ENCODE measurements around the gene ELOVL3. TPM values are rescaled to one million over a fixed set of nuclear protein-coding genes. Genes with fewer than 3 reads are reported as not detected.

The ELOVL3 gene
- total RNA-seq, 2 donors from 2014 or later = 0.24 TPM; not detected in 1

DNA sequence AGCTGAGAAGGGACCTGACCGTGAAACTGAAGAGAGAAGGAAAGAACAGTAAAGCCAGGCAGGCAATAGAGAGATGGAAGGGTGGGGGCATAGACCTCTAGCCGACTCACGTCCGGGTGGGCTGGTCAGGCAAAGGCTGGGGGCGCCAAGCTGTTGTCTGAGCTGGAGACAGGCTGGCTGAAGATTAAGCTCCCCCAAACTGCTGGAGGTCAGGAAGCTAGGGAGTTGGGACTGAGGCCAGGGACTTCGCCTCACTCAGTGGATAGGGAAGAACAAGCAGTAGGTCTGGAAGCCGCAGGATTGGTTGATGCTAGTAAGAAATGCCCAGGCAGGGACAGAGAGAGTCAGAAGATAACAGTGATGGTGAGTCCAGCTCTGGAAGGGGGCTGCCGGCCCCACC lies 9.9 kb downstream of the ELOVL3 start:
- peaks cover 29% of the 10 kb centered on the region for H3K27me3 ChIP-seq
- H3K4me1 ChIP-seq = peaks cover 12% of the 10 kb centered on the region
- H3K4me3 ChIP-seq = no peak overlapping the region
- H3K9me3 ChIP-seq = no peaks in the 10 kb centered on the region
- no peak overlapping the region for H3K9ac ChIP-seq (ENCODE audit: low read depth in 2 of 2, low read length in 2 of 2)
- DNase-seq = no peak
- H3K27ac ChIP-seq = no peak overlapping the region
- no peak for TF ChIP-seq CTCF (IDR thresholded peaks at IDR 0.05)
- intact Hi-C loops (cut with DNase I) = no loop called here
- no peaks in the 10 kb centered on the region for H3K36me3 ChIP-seq

GRCh38 chr10:102237711-102238252 lies 11.7 kb downstream of the ELOVL3 start:
- Histone ChIP-seq H3K4me3 (no peak overlapping the region), H3K36me3 (no peaks in the 10 kb centered on the region), H3K27ac (no peak overlapping the region), H3K9ac (ENCODE audit: low read depth in 2 of 2, low read length in 2 of 2) (no peak overlapping the region), H3K4me1 (peaks cover 15% of the 10 kb centered on the region), H3K27me3 (peaks cover 23% of the 10 kb centered on the region), H3K9me3 (no peaks in the 10 kb centered on the region)
- TF ChIP-seq CTCF (IDR thresholded peaks at IDR 0.05) = no peak
- no peak for DNase-seq
- intact Hi-C loops (cut with DNase I) = no loop called here

DNA sequence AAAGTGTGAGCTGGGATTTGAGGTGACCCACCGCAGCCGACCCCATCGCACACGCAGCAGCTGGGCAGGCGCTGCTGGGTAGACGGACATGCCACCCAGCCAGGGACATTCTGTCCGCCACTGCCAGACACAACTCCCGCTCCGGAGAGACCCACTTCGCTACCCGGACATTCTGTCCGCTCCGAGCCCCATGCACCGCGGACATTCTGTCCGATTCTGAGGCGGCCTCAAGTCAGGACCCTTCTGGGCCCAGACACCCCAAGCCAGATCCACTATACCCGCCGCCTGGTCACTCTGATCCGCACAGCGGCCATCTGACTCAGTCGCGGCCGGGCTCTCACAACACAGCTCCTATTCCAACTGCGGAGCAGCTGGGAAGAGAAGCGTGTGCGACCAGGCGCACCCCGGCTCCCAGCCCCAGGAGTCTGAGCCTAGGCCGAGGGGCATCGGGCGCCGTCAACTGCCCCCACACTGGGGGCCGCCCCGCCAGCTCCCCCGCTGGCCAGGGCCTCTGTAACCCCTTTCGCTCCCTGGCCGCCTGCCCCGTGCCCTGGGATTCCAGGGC lies 14.4 kb downstream of the ELOVL3 start:
- Histone ChIP-seq H3K4me3 (peak overlapping the region; percentile 52), H3K27ac (no peak overlapping the region), H3K9me3 (no peaks in the 10 kb centered on the region), H3K4me1 (peaks cover 15% of the 10 kb centered on the region), H3K27me3 (peaks cover 23% of the 10 kb centered on the region), H3K36me3 (no peaks in the 10 kb centered on the region), H3K9ac (ENCODE audit: low read depth in 2 of 2, low read length in 2 of 2) (no peak overlapping the region)
- no peak for DNase-seq
- intact Hi-C loops (cut with DNase I) = no loop called here
- TF ChIP-seq CTCF (IDR thresholded peaks at IDR 0.05) = no peak

DNA sequence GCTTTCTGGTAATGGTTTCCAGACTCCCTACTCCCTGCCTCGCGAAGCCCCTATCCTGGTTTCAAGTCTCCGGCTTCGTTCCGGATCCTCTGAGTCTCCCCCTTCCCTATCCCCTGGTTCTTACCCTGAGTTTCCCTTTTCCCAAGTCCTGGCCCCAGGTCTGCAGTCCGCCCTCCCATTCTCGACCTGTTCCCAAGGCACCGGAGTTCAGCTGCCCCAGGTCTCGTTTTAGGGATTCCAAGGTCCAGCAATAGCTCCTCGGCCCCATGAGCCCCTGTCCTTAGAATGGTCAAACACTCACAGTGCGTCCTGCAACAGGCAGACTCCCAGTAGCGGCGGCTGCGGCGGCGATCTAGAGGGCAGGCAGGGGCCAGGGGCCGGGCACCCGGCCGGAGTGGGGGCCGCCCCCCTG lies 14.9 kb downstream of the ELOVL3 start:
- Histone ChIP-seq H3K27ac (no peak overlapping the region), H3K4me3 (peak overlapping the region; percentile 52), H3K4me1 (peaks cover 15% of the 10 kb centered on the region), H3K9ac (ENCODE audit: low read depth in 2 of 2, low read length in 2 of 2) (peak overlapping the region; percentile 19 to 27), H3K27me3 (peaks cover 23% of the 10 kb centered on the region), H3K9me3 (no peaks in the 10 kb centered on the region), H3K36me3 (no peaks in the 10 kb centered on the region)
- DNase-seq = no peak
- no peak for TF ChIP-seq CTCF (IDR thresholded peaks at IDR 0.05)
- intact Hi-C loops (cut with DNase I) = no loop called here

DNA sequence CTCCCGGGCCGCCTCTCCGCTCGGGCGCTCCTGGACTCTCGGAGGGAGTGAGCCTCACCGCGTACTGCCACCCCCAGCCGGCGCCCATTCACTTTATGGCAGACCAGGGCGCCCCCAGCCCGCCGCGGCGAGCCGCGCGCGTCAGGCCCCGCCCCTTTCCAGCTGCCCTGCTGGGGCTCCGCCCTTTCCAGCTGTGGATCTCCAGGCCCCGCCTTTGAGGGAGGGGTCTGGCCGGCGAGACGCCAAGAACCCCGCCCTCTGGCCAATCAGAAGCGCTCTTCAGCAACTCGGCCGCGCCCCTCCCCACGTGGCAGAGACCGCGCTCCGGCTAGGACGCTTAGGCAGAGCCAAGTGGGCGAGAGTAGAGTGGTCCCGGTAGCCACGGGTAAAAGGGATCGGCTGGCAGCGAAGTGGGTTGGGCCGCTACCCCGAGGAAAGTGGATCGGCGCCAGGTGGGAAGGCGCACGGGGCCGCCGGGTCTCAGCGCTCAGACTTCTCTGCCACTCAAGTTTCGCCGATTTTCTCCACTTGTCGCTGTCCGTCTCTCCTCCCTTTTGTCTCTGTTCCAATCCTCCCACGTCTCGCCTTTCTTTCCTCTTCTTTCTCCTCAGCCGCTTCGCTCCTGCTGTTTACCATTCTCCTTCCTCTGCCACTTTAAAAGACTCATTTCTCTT lies 15.5 kb downstream of the ELOVL3 start, which contains the start of gene PITX3:
TSS of gene PITX3 (minus strand) at position 69 of the 674 bp plus-strand sequence. CDS start 9,432 bp downstream, outside the sequence.
- H3K9ac ChIP-seq (ENCODE audit: low read depth in 2 of 2, low read length in 2 of 2) = peak within 1 kb of the TSS; percentile 22 to 27
- H3K27me3 ChIP-seq = peaks cover 23% of the 10 kb centered on the region
- peak within 1 kb of the TSS; percentile 52 for H3K4me3 ChIP-seq

More for the DNA sequence above, 15.5 kb downstream of the ELOVL3 start, which contains the start of gene PITX3:
- H3K9me3 ChIP-seq = no peaks in the 10 kb centered on the region
- DNase-seq = peak; percentile 94
- no peaks in the 10 kb centered on the region for H3K36me3 ChIP-seq
- no peak for TF ChIP-seq CTCF (IDR thresholded peaks at IDR 0.05)
- intact Hi-C loops (cut with DNase I) = no loop called here
- H3K4me1 ChIP-seq = peaks cover 16% of the 10 kb centered on the region
- no peak within 1 kb of the TSS for H3K27ac ChIP-seq

All from colonic mucosa (tissue), 4 donors.